Measurements from ENCODE around the gene BRINP2.

BRINP2 gene

DNA sequence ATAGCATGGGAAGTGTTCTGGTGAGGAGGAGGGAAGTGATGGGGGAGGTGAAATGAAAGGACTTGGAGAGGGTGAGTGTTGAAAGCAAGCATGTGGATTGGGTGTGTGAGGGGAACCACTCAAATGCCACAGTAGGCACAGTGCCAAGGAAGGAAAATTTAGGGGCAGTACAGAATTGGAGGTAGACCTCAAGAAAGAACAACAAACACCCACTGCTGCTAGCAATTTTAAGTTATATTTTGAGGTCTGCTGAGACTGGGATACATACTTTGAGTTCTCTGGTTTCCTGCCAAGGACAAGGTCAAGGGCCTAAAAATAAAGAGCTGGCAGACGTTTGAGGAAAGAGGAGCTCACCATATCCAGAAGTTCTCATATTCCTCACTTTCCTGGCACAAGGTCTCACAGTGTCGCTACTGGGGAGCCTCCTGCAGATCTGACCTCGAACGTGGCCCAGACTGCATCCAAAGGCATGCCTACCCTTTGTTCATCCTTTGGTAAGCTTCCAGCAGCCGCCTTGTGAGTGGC lies 104.0 kb downstream of the BRINP2 start:
- peak; percentile 46 for DNase-seq (ENCODE audit: low spot score)

DNA sequence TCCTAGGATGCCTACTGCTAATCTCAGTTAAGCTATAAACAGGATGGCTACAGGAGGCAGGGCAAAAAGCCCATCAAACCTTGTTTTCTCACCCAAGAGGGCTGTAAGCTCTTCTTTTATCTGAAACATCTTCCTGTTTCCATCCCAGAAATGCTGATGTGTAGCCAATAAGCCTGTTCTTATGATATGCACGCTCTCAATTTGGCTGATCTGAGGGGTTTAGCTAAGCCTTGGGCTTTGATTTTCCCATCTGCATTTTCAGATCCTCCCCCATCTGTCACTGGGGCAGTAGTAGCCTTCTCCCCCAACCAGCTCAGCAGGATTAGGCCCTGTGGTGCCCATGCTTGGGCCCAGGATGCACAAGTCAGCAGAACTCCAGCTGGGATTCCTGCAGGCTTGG lies 105.0 kb downstream of the BRINP2 start:
- no peak for DNase-seq (ENCODE audit: low spot score)

DNA sequence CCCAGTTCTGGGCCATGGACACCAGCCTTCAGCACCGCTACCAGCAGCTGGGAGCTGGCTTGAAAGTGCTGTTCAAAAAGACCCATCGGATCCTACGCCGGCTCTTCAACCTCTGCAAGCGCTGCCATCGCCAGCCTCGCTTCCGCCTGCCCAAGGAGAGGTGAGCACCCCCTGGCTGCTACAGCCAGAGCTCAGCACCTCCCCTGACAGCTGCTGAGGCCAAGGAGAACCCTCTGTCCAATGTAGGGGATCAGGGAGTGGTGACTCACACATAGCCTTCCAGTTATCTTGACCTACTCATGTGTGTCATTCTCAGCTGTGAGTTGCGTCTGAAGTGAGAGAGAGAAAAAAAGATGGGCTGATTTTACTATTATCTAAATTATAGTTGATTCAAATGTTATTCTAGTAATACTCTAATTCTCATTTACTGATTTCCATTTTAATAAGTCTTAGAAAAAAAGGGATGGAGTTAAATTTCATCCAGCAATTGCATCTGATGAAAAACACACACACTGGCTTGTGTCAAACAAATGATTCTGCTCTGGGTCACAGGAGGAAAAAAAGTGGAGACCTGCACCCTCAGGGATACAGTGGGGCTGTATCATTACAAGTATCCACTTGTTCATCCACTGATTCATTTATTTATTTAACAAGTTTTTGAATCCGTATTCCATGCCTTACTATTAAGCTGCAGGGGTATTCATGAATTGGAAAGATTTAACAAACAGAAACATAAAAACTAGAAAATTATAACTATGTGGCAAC lies 108.0 kb downstream of the BRINP2 start:
- DNase-seq (ENCODE audit: low spot score) = no peak

DNA sequence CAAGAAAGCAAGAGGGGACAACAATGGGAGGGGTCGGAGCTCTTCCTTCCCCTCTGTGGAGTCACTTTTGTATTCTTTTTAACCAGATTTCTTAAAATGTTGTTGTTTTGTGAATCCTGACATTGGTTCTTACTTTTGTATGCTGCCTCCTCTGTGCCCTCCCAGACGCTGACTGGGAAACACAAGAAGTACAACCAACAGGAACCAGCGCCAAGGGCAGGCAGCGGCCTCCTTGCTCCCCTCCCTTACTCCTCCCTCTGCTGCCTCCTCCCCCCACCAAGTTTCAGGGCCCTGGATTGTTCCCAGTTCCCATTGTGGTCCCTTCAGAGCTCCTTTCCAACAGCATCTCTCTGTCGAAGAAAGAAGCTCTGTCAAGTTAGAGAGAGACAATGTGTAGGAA lies 111.1 kb downstream of the BRINP2 start:
- DNase-seq (ENCODE audit: low spot score) = no peak

DNA sequence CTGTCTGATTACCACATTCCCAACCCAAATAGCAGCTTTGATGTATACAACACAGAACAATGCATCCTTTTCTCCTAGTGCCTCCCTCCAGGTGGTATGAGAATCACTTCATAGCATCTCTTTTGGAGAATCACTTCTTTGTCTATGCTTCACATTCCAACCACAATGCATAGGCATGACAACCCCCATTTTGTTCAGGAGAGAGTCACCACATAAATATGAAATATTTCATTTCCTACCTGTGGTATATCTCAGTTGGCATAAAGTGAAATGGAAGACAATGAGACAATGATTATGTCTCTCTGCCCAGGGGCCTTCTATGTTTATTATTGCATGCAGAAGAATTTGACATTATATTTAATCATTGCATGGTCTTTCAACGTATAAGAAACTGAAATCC lies 112.2 kb downstream of the BRINP2 start:
- DNase-seq (ENCODE audit: low spot score) = no peak

DNA sequence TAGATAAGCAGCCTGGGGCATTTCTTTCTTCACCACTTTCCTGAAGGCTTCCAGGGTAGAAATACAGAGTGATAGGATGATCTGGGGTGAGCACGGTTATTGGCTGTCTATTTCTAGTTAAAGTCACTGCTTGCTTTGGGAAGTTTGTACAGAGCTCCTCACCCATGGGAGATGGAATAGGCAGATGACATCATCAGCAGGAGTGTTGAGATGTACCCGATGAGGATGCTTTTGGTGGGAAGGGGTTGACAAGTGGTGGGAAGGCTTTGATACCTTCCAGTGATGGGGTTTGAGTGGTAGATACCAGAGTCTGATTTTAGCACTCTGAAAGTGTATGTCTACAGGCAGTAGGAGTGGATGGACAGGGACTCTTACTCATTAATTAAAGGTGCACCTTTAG lies 112.6 kb downstream of the BRINP2 start:
- no peak for DNase-seq (ENCODE audit: low spot score)

DNA sequence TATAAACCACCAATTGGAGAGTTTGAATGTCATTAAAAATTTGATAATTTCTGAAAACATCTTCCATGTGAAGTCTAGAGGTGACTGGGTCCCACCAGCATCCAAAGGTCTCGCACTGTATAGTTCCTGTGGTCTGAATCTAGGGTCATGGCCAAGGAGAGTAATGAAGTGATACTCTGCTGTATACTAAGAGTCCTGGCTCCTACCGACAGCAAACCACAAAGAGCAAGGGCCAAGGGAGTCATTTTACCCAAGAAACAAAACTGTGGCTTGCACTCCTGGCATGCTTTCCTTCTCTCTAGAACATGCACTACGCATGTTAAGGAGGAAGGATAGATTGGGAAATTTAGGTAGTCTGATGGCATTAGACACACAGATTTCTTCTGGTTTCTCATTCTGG lies 115.6 kb downstream of the BRINP2 start:
- DNase-seq (ENCODE audit: low spot score) = peak; percentile 29

DNA sequence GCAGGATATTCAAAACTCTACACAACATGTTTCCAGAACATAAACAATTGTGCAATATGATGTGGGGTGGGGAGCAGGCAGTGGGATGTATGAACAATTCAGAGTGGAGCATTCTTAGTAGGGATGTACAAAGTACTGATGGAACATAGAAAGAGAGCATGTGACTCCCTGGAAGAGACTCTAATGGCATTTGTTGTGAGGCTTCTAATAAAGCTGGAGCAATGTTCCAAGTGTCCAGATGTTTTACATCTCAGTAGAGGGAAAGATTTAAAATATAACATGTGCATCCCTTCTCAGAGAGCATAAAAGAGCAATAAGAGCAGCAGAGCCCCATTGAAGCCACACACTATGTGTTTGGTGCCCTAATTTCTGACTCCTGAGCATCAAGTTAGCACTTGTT lies 116.5 kb downstream of the BRINP2 start:
- DNase-seq (ENCODE audit: low spot score) = no peak

DNA sequence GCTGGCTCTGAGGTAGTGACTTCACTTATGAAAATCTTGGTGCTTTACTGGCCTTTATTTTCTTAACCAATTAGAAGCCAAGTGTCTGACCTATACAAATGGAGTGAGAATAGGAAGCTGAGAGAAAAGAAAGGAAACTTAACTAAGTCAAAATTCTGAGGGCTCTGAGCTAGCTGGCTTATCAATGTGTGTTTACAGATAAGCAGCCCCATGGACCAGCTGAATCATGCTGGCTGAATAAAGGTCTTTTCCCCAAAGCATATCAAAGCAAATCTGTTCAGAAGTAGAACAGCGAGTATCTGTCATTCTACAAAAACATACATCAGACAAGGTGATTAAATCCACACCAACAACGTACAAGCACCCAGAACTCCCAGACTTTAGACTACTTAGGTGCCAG lies 117.2 kb downstream of the BRINP2 start:
- no peak for DNase-seq (ENCODE audit: low spot score)

DNA sequence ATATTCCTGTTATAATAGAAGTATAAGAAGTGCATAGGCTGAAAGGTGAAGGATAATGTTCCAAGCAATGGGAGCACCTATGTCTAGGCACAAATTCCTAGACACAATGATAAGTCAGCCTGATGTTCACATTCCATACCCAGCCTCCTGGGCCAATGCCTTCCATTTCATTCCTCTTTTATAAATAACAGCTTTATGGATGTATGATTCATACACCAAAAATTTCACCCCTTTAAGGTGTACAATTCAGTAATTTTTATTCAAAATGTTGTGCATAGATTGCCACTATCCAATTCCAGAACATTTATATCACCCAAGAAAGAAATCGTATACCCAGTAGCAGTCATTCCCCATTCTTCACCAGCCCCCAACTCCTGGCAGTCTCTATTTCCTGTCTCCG lies 118.8 kb downstream of the BRINP2 start:
- DNase-seq (ENCODE audit: low spot score) = no peak

DNA sequence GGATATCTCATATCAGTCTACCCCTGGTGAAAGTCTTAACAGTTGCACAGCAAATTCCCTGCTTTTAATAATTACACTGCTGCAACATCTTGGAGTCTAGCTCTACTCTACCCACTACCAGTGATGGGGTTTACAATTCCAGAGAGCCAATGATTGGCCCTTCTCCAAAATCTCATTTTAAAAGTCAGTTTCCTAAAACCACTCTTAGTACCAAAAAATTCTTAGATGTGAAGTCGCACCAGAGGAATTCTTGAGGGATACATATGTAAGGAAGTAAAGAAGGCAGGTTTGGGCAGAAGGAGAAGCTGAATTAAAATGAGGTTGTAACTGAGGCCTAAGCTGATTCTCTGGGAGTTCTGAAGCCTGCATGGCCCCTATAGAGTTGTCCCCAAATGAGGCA lies 129.7 kb downstream of the BRINP2 start:
- no peak for DNase-seq (ENCODE audit: low spot score)

DNA sequence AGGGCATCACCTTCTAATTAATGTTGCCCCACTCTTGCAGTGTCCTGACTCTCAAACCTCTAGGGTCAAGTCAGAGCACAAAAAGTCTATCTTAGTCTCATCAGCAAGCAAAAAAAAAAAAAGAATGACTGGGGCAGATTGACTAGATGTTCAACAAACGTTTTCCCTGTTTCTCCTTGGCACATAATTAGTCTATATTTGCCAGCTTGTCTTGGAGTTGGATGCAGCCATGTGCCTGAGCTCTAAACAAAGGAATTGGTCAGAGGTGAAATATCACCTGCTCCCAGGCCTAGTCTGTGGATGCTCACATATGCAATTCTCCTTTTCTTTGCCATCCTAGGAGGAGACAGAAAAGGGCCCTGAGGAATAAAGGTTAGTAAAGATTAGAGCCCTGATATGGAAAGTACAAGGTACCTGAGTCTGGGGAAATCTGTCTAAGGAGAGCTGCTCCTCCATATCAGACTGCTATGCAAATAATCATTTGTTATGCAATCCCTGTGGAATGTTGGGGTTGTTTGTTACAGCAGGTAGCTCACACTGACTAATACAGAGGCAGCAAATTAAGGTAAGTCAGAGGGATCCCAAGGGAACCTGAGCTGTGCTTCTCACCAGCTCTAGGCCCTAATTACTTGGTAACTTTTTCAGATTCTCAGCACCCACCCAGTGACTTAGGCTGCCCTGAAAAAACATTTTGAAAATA lies 130.8 kb downstream of the BRINP2 start:
- DNase-seq (ENCODE audit: low spot score) = no peak

DNA sequence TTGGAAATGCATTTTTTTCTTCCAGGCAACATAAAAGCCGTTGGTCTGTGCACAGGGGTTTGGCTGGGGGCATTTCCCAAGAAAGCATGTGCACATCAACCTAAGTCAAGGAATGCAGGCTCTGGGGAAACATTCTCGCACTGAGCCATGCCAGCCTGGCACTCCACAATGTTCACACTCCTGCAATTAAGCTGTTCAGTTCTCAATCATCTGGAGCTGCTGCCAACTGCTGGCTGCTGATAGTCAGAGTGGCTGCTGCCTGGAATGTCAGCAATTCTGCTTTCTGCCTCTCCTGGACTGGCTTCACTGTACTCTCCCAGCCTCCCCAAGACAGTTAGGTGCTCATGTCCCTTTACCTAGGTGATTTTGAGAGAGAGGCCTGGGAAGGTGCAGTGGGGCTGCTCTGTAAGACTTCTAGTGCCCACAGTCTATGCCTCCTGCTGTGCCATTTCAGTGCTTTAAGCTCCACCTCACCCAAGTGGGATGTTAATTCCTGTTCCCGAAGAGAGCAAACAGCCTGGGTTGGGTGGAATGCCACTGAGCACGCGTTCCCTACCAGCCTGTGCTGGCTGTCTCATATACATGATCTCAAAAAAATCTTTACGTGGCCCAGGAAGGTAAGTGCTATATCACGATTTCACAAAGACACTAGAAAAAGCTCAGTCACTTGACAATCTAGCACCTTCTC lies 131.7 kb downstream of the BRINP2 start:
- DNase-seq (ENCODE audit: low spot score) = peak; percentile 21

DNA sequence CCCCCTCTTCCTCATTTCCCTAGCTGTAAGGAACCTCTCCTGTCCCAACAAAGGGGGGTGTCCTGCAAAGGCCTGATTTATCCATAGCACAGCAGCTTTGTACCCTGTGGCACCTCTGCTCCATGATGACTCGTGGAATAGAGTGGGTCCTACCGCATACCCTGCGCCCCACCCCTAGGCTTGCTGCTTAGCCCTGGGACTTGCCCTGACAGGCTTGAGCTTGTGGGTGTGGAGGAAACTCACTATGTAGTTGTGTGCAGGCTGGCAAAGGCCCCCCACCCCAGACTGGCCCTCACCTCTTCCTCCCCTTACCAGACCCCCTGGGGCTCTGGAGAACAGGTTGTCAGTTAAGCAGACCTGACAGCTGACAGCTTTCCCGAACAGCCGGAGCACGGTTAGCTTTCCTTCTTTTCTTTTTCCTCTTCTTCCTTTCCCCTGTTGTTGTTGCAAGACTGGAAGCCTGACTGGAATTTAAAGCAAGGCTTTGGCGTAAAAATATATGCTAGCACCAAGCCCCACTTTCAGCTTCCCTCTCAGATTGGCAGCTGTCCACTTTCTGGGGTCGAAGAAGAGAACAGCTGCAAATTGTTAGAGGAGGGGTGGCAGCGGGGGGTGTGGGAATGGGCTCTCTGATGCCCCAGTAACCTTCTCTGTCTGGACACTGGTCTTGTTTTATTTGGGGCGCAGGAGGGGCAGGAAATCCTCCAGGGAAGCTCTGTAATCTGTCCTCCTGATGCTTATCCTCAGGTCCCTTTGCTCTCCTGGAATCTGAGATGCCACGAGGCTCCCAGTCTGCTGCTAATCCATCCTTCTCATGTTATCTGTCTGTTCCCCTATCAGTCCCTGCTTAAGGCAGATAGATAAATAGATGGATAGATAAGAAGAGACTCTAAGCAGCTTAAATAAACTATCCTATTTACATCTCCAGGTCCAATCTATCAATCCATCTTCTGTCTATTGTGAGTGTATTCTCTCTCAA lies 134.6 kb downstream of the BRINP2 start:
- no peak for DNase-seq (ENCODE audit: low spot score)

DNA sequence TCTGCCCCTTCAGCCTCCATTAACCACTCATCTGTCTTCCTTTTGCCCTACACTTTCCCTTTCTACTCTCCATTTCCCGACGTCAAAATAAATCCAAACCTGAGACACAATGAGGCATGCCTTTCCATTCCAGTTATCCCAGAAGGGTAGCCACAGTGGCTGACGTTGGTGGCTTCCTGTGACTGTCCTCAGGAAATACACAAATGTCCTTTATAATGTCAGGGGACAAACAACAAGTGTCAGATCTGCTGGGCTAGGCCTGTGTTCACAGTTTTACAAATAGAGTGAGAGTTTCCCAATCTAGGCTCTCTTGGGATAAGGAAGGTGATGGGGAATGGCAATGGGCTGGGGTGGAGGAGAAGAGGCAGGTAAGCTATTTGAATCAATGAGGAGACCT lies 135.3 kb downstream of the BRINP2 start:
- DNase-seq (ENCODE audit: low spot score) = no peak

DNA sequence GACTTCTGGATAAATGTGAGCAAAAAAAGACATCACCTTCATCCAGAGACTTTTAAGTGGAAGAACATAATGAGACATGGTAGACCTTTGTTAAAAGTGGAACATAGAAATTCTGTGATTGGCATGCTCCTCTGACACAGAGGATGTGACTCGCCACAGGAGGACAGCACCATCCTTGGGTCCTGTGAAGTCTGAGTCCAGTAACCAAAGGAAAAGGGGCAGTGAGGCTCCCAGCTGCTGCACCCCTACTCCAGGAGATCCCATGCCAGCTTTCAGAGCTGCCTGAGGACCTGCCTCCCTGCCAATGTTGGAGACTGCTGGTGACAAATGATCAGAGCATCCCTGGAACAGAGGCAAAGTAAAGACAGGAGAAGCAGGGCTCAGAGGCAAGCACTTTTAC lies 136.2 kb downstream of the BRINP2 start:
- DNase-seq (ENCODE audit: low spot score) = no peak

DNA sequence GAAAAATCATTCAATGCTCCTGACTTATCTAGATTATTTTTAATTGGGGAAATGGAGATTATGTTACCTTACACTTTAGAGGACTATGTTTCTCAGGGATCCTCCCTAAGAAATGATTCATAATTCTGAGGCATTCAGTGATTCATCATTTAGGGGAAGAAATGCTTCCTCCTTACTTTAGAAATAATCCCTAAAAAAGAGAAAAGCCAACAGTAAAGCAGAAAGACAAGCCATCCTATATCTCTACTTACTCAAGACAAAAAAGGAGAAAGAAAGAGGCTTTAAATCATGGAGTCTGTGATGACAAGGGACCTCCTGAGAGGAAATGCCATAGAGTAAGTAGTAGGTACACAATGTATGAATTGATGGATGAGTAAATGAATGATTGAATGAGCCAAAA lies 137.0 kb downstream of the BRINP2 start:
- DNase-seq (ENCODE audit: low spot score) = peak; percentile 41

DNA sequence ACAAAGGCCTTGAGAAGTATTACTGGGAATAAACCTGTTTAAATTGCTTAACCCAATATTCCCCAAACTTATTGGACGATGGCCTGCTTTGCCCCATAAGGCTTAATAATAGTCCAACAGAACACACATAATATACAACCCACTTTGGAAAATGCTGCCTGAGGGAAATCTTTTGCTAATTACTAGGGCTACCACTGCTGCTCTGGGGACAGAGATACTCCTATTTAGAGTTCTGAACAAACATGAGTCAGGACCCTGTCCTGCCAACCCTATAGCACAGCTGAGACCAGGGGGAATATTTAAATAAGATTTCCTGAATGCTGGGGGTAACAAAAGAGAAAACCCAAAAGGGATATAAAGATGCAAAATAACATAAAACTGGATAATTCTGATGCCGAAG lies 139.1 kb downstream of the BRINP2 start:
- no peak for DNase-seq (ENCODE audit: low spot score)

DNA sequence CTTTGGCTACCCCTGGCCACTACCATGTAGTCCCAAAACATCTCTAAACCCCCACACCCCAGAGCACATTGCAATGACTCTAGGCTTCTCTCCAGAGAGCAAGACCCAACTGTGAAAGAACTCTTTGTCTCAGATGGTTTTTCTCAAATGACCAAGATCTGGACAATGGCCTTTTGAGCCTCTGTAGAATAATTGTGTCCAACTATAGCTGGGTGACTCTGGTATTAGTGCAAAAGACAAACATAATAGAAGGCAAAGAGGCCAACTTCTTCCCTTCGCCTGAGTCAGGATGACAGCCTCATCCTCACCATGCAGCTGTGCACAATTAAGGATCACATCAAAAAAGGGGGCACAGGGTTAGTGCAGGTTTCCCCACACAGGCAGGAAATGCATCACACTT lies 139.6 kb downstream of the BRINP2 start:
- no peak for DNase-seq (ENCODE audit: low spot score)

DNA sequence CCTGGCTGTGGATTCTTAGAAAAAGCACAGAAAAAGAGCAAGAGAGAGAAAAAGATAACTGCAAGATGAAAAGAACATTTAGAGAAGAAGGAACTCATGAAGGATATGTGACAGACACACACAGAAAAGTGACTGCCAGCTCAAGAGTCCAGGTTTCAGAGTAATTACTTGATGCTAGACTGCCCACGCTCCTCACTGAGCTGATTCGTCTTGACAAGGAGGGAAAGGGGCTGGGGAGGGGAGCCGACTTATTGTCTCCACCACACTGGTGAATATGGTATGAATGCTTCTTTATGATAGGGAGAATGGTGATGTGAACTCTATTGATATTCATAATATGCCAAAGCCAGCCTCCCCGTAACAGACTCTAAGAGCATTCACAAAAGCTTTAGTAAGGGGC lies 140.4 kb downstream of the BRINP2 start:
- DNase-seq (ENCODE audit: low spot score) = no peak

DNA sequence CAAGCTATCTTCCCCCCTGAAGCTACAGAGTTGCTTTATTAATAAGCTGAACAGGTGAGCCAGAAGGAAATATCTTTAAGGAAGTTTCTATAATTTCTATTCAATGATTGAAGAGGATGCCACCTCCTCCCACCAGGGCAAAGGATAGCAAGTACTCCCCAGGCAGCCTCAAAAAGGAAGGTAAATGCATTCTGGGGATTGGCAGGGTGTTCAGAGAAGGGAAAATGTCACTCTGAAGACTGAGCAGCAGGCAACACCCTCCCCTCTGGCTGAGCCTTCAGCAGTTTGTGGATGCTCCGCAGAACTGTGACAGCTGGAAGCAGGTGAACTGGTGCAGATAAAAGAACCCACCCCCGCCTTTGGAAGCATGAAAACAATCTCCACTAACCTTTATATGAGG lies 140.8 kb downstream of the BRINP2 start:
- no peak for DNase-seq (ENCODE audit: low spot score)

DNA sequence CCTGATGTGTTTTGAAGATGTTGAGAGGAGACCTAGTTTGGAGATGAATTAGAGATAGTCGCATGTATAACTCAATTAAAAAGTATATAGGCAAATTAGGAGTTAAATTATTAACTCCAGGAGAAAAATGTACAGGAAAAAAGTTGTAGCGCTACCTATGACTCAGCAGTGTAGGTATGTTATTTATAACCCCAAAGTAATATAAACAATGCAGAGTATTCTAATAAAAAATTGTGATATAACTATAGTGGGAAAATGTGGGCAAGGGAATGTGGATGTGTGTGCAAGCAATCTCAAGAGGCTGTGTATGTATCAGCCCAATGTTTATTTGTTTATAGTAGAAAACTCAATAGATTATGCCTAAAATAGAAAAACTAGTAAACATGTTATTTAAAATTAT lies 144.5 kb downstream of the BRINP2 start:
- DNase-seq (ENCODE audit: low spot score) = no peak
